MM.1S (cell line): ENCODE results near the gene TEAD4.

Experiments
- DNase-seq: peaks from one replicate; pipeline ENCODE4 v3.0.0-alpha.2; 2015
- H2AFZ ChIP-seq: fragments of 300-600 bp; sonication (generic); 2 replicates; pipeline ENCODE4 v1.6.0; 2016; ENCODE audit warnings: antibody characterized with exemption, low read length
- H3F3A ChIP-seq: fragments of 300-600 bp; sonication (generic); 2 replicates; pipeline ENCODE4 v1.6.1; 2016; ENCODE audit warnings: mild to moderate bottlenecking, antibody characterized with exemption, low read length, moderate library complexity, mixed read lengths; ENCODE audit not compliant: insufficient read depth
- H3K27ac ChIP-seq: fragments of 300-600 bp; sonication (generic); 2 replicates; pipeline ENCODE4 v1.5.1; 2016; ENCODE audit warnings: mild to moderate bottlenecking, low read length
- H3K27me3 ChIP-seq: fragments of 300-600 bp; sonication (generic); replicated peaks from 2 replicates; pipeline ENCODE4 v1.6.0; 2016; ENCODE audit warnings: low read length; ENCODE audit not compliant: insufficient read depth
- H3K36me3 ChIP-seq: fragments of 300-600 bp; sonication (generic); replicated peaks from 2 replicates; pipeline ENCODE4 v1.6.1; 2016; ENCODE audit warnings: mild to moderate bottlenecking, low read length, mixed read lengths; ENCODE audit not compliant: insufficient read depth
- H3K4me1 ChIP-seq: fragments of 300-600 bp; sonication (generic); 2 replicates; pipeline ENCODE4 v1.6.1; 2016; ENCODE audit warnings: low read length, mixed read lengths
- H3K4me2 ChIP-seq: fragments of 300-600 bp; sonication (generic); 2 replicates; pipeline ENCODE4 v1.6.0; 2016; ENCODE audit warnings: low read depth, low read length
- H3K4me3 ChIP-seq: fragments of 300-600 bp; sonication (generic); 2 replicates; pipeline ENCODE4 v1.5.1; 2016; ENCODE audit warnings: low read length, mixed read lengths
- H3K79me2 ChIP-seq: fragments of 300-600 bp; sonication (generic); 2 replicates; pipeline ENCODE4 v1.6.1; 2016; ENCODE audit warnings: mixed run types, low read length, mixed read lengths
- H3K9ac ChIP-seq: fragments of 300-600 bp; sonication (generic); 2 replicates; pipeline ENCODE4 v1.6.1; 2016; ENCODE audit warnings: low read length, mixed read lengths
- H3K9me2 ChIP-seq: fragments of 300-600 bp; sonication (generic); replicated peaks from 2 replicates; pipeline ENCODE4 v1.6.1; 2016; ENCODE audit warnings: mild to moderate bottlenecking, low read length, mixed read lengths; ENCODE audit not compliant: insufficient read depth
- H3K9me3 ChIP-seq: fragments of 300-600 bp; sonication (generic); replicated peaks from 2 replicates; pipeline ENCODE4 v1.6.1; 2016; ENCODE audit warnings: mild to moderate bottlenecking, low read length, mixed read lengths; ENCODE audit not compliant: insufficient read depth
- H4K20me1 ChIP-seq: fragments of 300-600 bp; sonication (generic); 2 replicates; pipeline ENCODE4 v1.6.1; 2016; ENCODE audit warnings: mild to moderate bottlenecking, low read length, moderate library complexity, mixed read lengths; ENCODE audit not compliant: insufficient read depth
- EZH2 ChIP-seq: fragments of 300-600 bp; sonication (generic); optimal IDR thresholded peaks from 2 replicates; pipeline ENCODE3; 2017; ENCODE audit warnings: low read depth, mild to moderate bottlenecking, antibody characterized with exemption, low read length, mixed read lengths
- EZH2phosphoT487 ChIP-seq: fragments of 300-600 bp; sonication (generic); IDR thresholded peaks from 2 replicates; pipeline ENCODE4 v1.6.1; 2018; ENCODE audit warnings: antibody characterized with exemption, low read length
- TF ChIP-seq, protein P1 (sequence below): fragments of 300-600 bp; sonication (generic); IDR thresholded peaks from 2 replicates; pipeline ENCODE4 v1.5.1; 2016; ENCODE audit warnings: antibody characterized with exemption, low read length, mixed read lengths

The TEAD4 gene

GRCh38 chr12:2960996-2961616, 1.9 kb downstream of the TEAD4 start:
- Histone ChIP-seq H3K79me2 (0 out of 2 replicates have a peak, but pooled peaks cover 4% of the 10 kb centered on the region), H3K9me3 (no peaks in the 10 kb centered on the region), H3K27ac (no peak overlapping the region), H2AFZ (no peak overlapping the region), H3K36me3 (no peaks in the 10 kb centered on the region), H3K4me2 (no peak overlapping the region), H3K4me3 (no peak overlapping the region), H3K9me2 (no peaks in the 10 kb centered on the region), H4K20me1 (no peaks in the 10 kb centered on the region), H3F3A (no peaks in the 10 kb centered on the region), H3K27me3 (peaks cover 7% of the 10 kb centered on the region), H3K9ac (no peak overlapping the region), H3K4me1 (no peaks in the 10 kb centered on the region)
- no peak for TF ChIP-seq EZH2phosphoT487
- TF ChIP-seq, protein P1, sequence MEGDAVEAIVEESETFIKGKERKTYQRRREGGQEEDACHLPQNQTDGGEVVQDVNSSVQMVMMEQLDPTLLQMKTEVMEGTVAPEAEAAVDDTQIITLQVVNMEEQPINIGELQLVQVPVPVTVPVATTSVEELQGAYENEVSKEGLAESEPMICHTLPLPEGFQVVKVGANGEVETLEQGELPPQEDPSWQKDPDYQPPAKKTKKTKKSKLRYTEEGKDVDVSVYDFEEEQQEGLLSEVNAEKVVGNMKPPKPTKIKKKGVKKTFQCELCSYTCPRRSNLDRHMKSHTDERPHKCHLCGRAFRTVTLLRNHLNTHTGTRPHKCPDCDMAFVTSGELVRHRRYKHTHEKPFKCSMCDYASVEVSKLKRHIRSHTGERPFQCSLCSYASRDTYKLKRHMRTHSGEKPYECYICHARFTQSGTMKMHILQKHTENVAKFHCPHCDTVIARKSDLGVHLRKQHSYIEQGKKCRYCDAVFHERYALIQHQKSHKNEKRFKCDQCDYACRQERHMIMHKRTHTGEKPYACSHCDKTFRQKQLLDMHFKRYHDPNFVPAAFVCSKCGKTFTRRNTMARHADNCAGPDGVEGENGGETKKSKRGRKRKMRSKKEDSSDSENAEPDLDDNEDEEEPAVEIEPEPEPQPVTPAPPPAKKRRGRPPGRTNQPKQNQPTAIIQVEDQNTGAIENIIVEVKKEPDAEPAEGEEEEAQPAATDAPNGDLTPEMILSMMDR: no peak
- no peak for TF ChIP-seq EZH2
- DNase-seq: no peak

DNA sequence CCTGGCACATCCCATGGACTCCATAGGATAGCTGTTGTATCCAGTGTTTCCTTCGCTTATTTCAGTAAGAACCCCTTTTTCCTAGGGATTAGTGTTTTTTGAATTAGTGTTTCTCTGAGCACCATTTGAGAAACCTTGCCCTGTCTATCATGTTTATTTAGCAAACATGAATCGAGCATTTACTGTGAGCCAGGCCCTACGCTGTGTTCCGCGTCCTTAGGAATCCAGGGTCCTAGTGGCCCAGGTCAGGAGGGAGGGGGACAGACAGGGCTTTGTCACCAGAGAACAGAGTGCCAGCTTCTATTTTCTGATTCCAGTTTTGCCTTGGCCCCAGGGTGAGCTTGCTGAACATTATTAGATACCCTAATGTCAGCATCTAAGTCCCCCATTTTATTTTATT, 2.5 kb downstream of the TEAD4 start:
- Histone ChIP-seq H3K9me3 (no peaks in the 10 kb centered on the region), H3K27ac (no peak overlapping the region), H3K27me3 (peaks cover 7% of the 10 kb centered on the region), H3K4me3 (no peak overlapping the region), H3K4me2 (no peak overlapping the region), H2AFZ (no peak overlapping the region), H3K9me2 (no peaks in the 10 kb centered on the region), H3K4me1 (no peaks in the 10 kb centered on the region), H3F3A (no peaks in the 10 kb centered on the region), H3K36me3 (no peaks in the 10 kb centered on the region), H3K79me2 (0 out of 2 replicates have a peak, but pooled peaks cover 4% of the 10 kb centered on the region), H4K20me1 (no peaks in the 10 kb centered on the region), H3K9ac (no peak overlapping the region)
- TF ChIP-seq, protein P1: no peak
- no peak for TF ChIP-seq EZH2
- no peak for TF ChIP-seq EZH2phosphoT487
- no peak for DNase-seq

DNA sequence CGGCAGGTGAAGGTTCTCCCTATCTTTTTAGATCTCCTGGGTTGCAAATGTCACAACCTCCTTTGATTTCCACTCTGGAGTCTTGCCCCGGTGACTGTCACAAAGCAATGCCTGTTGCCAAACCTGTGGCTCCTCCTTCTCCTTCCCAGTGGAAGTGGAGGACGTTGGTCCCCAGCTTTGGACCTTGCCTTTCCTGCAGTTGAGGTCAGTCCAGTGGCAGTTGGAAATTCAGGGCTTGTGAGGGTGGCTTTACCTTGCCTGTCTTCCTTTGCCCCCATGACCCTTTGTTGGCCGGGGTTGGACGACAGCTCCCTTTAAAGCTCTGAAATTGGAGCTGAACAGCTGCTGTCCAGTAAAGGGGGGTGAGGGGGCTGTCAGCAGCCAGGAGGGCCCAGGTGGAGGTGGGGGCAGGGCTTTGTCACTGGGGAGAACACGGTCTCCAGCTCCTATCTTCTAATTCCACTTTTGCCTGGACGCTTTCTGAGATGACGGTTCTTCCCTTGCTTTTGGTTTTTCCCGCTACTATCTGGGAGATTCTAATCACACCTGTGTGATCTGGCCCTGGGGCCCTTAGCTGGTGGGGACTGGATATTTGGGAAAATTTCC, 4.1 kb downstream of the TEAD4 start:
- Histone ChIP-seq H3K4me3 (no peak overlapping the region), H3K9ac (no peak overlapping the region), H3K4me1 (no peaks in the 10 kb centered on the region), H3K36me3 (no peaks in the 10 kb centered on the region), H3F3A (no peaks in the 10 kb centered on the region), H3K27me3 (peaks cover 7% of the 10 kb centered on the region), H4K20me1 (no peaks in the 10 kb centered on the region), H3K9me2 (no peaks in the 10 kb centered on the region), H3K79me2 (0 out of 2 replicates have a peak, but pooled peaks cover 4% of the 10 kb centered on the region), H3K9me3 (no peaks in the 10 kb centered on the region), H3K27ac (no peak overlapping the region), H3K4me2 (no peak overlapping the region), H2AFZ (no peak overlapping the region)
- TF ChIP-seq EZH2phosphoT487 (no peak), EZH2 (no peak)
- TF ChIP-seq, protein P1: no peak
- no peak for DNase-seq
